Measurements from ENCODE around the gene CAMTA1. TPM values are rescaled to one million over a fixed set of nuclear protein-coding genes. Genes with fewer than 3 reads are reported as not detected.

The CAMTA1 gene
- total RNA-seq, 2 donors from 2014 or later = 55.3 to 69.5 TPM

- no peaks in the 10 kb centered on the region for H3K4me1 Mint-ChIP-seq
- H3K36me3 Mint-ChIP-seq (ENCODE audit: low read depth) = no peaks in the 10 kb centered on the region
- no peaks in the 10 kb centered on the region for H3K9me3 ChIP-seq (ENCODE audit: control insufficient read depth, low read length, poor library complexity, severe bottlenecking)
- H3K27ac Mint-ChIP-seq = no peak overlapping the region
- H3K4me3 Mint-ChIP-seq = no peak overlapping the region
- ATAC-seq (no peak), DNase-seq (no peak)
- H3K27me3 Mint-ChIP-seq = peaks cover 2% of the 10 kb centered on the region
Observed at GRCh38 chr1:7430691-7431090, 645.4 kb downstream of the CAMTA1 start.

- Mint-ChIP-seq H3K36me3 (ENCODE audit: low read depth) (no peaks in the 10 kb centered on the region), H3K4me1 (no peaks in the 10 kb centered on the region), H3K27me3 (peaks cover 11% of the 10 kb centered on the region), H3K4me3 (no peak overlapping the region), H3K27ac (no peak overlapping the region)
- DNase-seq (no peak), ATAC-seq (no peak)
- H3K9me3 ChIP-seq (ENCODE audit: control insufficient read depth, low read length, poor library complexity, severe bottlenecking) = no peaks in the 10 kb centered on the region
Observed at GRCh38 chr1:7432102-7432899, 647.0 kb downstream of the CAMTA1 start.

DNA sequence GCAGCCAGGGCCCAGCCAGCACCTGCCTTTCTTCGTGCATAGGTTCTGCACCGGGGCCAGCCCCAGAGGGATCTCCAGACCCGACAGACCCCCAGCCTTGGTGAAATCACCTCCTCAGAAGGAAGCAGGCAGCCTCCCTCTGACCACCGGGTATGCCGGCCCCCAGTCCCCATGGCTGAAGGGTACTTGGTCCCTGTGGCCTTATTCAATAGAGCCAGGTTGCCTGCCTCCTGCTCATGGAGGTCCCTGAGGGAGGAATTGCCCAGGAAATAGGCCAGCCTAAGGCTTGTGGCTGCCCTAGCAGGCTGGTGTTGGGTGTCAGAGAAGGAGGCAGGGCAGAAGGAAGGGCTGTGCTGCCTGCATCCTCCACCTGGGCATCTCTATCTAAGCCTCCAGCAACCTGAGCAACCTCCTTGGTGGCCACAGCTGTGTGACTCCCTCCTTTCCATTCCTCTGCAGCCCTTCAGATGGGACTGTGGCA lies 647.7 kb downstream of the CAMTA1 start:
- no peaks in the 10 kb centered on the region for H3K9me3 ChIP-seq (ENCODE audit: control insufficient read depth, low read length, poor library complexity, severe bottlenecking)
- no peak overlapping the region for H3K4me3 Mint-ChIP-seq
- no peak for ATAC-seq
- peaks cover 11% of the 10 kb centered on the region for H3K27me3 Mint-ChIP-seq
- H3K36me3 Mint-ChIP-seq (ENCODE audit: low read depth) = no peaks in the 10 kb centered on the region
- no peak overlapping the region for H3K27ac Mint-ChIP-seq
- no peak for DNase-seq
- H3K4me1 Mint-ChIP-seq = peaks cover 2% of the 10 kb centered on the region

- Mint-ChIP-seq H3K36me3 (ENCODE audit: low read depth) (no peaks in the 10 kb centered on the region), H3K4me1 (peaks cover 2% of the 10 kb centered on the region), H3K4me3 (no peak overlapping the region), H3K27me3 (peaks cover 11% of the 10 kb centered on the region), H3K27ac (no peak overlapping the region)
- H3K9me3 ChIP-seq (ENCODE audit: control insufficient read depth, low read length, poor library complexity, severe bottlenecking) = no peaks in the 10 kb centered on the region
- ATAC-seq (no peak), DNase-seq (no peak)
Observed at GRCh38 chr1:7434566-7434965, 649.3 kb downstream of the CAMTA1 start.

DNA sequence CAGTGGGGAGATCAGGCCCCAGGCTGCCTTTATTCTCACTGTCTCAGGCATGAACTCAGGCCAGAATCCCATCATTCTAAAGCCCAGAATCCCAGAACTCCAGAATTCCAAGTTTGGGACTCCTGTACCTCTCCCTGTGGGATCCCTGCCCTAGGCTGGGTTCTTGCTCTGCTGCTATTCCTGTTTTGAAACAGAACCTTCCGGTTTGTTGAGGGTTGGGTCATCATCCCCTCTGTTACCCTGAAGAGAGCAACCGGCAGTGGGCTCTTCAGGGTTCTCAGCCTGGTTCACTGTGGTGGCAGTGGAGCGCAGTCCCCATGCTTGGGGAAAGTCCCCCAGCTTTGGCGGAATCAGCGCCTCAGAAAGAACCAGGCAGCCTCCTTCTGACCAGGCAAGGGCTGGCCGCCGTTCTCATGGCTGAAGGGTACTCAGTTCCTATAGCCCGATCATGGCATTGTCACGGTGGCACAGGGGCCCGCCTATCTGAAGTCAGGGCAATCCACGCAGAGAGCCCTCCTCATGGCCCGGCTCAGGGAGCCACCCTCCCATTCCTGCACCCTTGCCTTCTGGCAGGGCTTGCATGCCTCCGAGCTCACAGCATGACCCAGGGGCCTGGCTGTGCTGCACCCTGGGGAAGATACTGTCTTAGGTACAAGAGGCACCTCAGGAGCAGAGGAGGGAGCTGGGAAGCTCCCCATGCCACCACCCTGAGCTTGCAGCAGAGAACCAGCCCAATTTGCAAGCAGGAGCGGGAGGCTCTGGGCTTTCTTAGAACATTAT lies 650.2 kb downstream of the CAMTA1 start:
- Mint-ChIP-seq H3K4me3 (no peak overlapping the region), H3K27me3 (peaks cover 11% of the 10 kb centered on the region), H3K4me1 (peaks cover 2% of the 10 kb centered on the region), H3K27ac (no peak overlapping the region), H3K36me3 (ENCODE audit: low read depth) (no peaks in the 10 kb centered on the region)
- no peaks in the 10 kb centered on the region for H3K9me3 ChIP-seq (ENCODE audit: control insufficient read depth, low read length, poor library complexity, severe bottlenecking)
- ATAC-seq = no peak
- DNase-seq = no peak

DNA sequence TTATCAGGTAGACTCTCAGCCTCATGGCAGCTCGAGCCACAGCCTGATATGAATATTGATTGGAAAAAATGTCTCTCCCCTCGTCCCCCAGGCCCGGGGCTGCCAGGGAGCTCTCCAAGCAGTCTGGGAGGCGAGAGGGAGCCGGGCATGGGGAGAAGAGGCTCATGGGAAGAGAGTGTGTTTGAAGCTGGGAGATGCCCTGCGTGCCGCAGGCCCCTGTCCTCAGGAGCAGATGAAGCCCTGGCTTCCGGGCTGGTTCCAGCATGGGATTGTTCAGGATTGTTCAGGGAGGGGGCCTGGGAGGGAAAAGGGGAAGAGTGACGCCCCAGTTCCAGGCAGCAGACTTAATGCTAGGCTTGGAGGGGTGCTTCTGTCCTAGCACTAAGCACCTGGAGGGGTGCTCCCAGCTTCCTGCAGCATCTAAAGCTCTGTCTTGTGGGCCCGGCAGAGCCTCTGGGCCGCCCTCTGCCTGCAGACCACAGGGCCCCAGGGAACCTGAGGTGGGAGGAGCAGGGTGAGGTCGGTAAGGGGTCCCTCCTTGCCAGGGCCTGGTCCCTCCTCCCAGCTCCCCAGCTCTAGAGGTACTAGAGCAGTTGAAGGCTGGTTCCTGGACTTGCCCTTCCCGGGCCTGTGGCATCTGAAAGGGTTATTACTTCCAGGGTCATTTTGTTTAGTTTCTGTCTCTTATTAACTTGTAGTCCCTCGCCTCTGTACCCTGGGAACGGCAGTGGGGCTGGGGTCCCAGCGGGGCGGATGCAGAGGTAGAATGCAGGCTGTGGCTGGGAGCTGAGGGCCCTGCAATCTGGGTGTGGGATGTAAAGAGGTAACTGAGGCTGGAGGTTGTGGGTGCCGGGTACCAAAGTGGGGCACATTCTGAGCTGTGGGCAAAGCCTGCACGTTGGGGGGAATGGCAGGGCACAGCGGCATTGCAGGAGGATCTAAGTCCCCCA lies 651.1 kb downstream of the CAMTA1 start:
- no peak for DNase-seq

DNA sequence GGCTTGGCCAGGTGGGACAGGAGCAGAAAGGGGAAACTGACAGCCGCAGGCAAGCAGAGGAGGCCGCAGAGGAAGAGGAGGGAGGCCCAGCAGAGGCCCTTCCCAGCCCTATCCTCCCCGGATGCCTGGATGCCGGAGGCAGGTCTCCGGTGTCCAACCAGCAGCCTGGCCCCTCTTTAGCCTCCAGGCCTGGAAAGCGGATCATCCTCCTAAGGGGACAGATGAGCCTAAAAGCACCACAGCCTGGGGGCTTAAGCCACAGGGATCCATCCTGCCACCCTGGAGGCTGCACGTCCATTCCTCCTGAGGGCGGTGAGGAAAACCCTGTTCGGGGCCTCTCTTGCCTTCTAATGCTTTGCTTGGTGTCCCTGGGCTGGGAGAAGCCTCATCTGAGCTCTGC lies 651.8 kb downstream of the CAMTA1 start:
- Mint-ChIP-seq H3K27ac (no peak overlapping the region), H3K4me3 (no peak overlapping the region), H3K27me3 (peaks cover 17% of the 10 kb centered on the region), H3K4me1 (peaks cover 2% of the 10 kb centered on the region), H3K36me3 (ENCODE audit: low read depth) (no peaks in the 10 kb centered on the region)
- ATAC-seq (no peak), DNase-seq (no peak)
- no peaks in the 10 kb centered on the region for H3K9me3 ChIP-seq (ENCODE audit: control insufficient read depth, low read length, poor library complexity, severe bottlenecking)

More for the DNA sequence above, 651.1 kb downstream of the CAMTA1 start:
- ATAC-seq = no peak
- H3K9me3 ChIP-seq (ENCODE audit: control insufficient read depth, low read length, poor library complexity, severe bottlenecking) = no peaks in the 10 kb centered on the region
- H3K4me1 Mint-ChIP-seq = peaks cover 2% of the 10 kb centered on the region
- H3K27me3 Mint-ChIP-seq = peaks cover 16% of the 10 kb centered on the region
- no peak overlapping the region for H3K27ac Mint-ChIP-seq
- no peak overlapping the region for H3K4me3 Mint-ChIP-seq
- no peaks in the 10 kb centered on the region for H3K36me3 Mint-ChIP-seq (ENCODE audit: low read depth)

GRCh38 chr1:7437608-7438395 lies 652.5 kb downstream of the CAMTA1 start:
- no peaks in the 10 kb centered on the region for H3K9me3 ChIP-seq (ENCODE audit: control insufficient read depth, low read length, poor library complexity, severe bottlenecking)
- Mint-ChIP-seq H3K36me3 (ENCODE audit: low read depth) (no peaks in the 10 kb centered on the region), H3K4me3 (no peak overlapping the region), H3K4me1 (peaks cover 2% of the 10 kb centered on the region), H3K27ac (no peak overlapping the region), H3K27me3 (peaks cover 17% of the 10 kb centered on the region)
- DNase-seq = no peak
- no peak for ATAC-seq

DNA sequence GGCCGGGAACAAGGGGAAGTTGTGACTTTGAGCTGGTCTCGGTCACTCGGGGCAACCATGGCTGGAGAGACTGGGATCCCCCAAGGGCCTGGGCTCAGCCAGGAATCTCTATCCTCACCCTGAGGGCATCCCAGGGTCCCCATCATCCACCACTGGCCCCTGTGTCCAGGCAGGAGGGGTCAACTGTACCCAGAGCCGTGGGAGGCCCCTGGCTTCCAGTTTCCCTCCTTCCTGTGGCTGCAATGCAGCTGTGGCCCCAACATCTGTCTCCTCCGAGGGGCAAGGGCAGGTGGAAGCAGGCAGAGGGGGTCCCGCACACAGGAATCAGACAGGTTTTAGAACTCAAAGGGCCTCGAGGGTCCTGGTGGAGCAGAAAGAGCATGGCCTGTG lies 653.1 kb downstream of the CAMTA1 start:
- Mint-ChIP-seq H3K4me1 (peaks cover 2% of the 10 kb centered on the region), H3K27ac (no peak overlapping the region), H3K27me3 (peaks cover 21% of the 10 kb centered on the region), H3K36me3 (ENCODE audit: low read depth) (no peaks in the 10 kb centered on the region), H3K4me3 (no peak overlapping the region)
- DNase-seq (no peak), ATAC-seq (no peak)
- no peaks in the 10 kb centered on the region for H3K9me3 ChIP-seq (ENCODE audit: control insufficient read depth, low read length, poor library complexity, severe bottlenecking)

- no peaks in the 10 kb centered on the region for H3K9me3 ChIP-seq (ENCODE audit: control insufficient read depth, low read length, poor library complexity, severe bottlenecking)
- Mint-ChIP-seq H3K27ac (no peak overlapping the region), H3K4me3 (no peak overlapping the region), H3K36me3 (ENCODE audit: low read depth) (no peaks in the 10 kb centered on the region), H3K27me3 (peaks cover 21% of the 10 kb centered on the region), H3K4me1 (peaks cover 2% of the 10 kb centered on the region)
- no peak for ATAC-seq
- DNase-seq = no peak
Observed at GRCh38 chr1:7438921-7439655, 653.8 kb downstream of the CAMTA1 start.

- ATAC-seq (no peak), DNase-seq (no peak)
- Mint-ChIP-seq H3K4me1 (peaks cover 4% of the 10 kb centered on the region), H3K27me3 (peaks cover 25% of the 10 kb centered on the region), H3K36me3 (ENCODE audit: low read depth) (no peaks in the 10 kb centered on the region), H3K27ac (no peak overlapping the region), H3K4me3 (no peak overlapping the region)
- H3K9me3 ChIP-seq (ENCODE audit: control insufficient read depth, low read length, poor library complexity, severe bottlenecking) = no peaks in the 10 kb centered on the region
Observed at GRCh38 chr1:7440154-7440553, 654.9 kb downstream of the CAMTA1 start.
